Hindlimb muscle (tissue), 1 donor: ENCODE measurements around the gene NLGN1. TPM values are rescaled to one million over a fixed set of nuclear protein-coding genes. Genes with fewer than 3 reads are reported as not detected.

Source experiments
- DNase-seq: peaks from one replicate; pipeline ENCODE4 v3.0.0-alpha.2; 2013
- polyA plus RNA-seq: library from polyadenylated mRNA; unstranded; fragments of 120-200 nt; gene quantifications from one replicate; pipeline ENCODE4 v1.2.1, GENCODE V29; 2013; ENCODE audit not compliant: insufficient read length

The NLGN1 gene
- polyA plus RNA-seq, 1 donor: 1.0 TPM

DNA sequence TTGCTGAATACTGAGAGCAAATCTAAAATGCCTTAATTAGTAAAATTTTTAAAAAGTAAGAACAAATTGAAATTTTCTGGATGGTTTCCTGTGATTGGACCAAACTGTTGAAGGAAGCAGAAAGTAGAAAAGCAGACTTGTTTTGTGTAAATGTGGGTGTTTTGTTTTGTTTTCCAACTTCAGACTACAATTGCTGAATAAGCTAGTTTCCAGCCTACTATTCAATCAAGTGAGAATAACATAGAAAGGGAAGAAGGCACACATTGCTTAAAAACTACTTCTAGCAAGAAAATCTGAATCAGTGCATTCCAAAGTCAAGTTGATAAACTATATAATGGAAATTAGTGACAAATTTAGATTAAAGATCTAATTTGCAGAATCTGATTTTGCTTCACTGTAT, 519.3 kb downstream of the NLGN1 start:
- DNase-seq: no peak

DNA sequence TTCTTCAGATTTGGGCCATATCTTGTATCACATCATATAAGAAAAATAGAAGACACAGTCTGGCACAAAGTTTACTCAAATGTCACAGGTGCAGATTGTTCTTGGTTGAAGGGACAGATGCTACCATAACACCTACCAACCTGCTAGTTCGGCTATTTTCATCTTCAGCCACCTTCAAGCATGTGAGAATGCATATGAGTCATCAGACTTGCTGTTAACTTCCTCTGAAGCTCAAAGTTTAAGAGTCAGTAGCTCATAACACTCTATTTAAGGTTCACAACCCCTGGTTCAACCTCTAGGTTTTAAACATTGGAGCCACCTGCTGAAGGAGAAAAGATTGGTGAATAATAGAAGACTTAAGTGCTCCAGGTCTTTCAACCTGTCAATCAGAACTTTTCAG, 522.8 kb downstream of the NLGN1 start:
- no peak for DNase-seq

DNA sequence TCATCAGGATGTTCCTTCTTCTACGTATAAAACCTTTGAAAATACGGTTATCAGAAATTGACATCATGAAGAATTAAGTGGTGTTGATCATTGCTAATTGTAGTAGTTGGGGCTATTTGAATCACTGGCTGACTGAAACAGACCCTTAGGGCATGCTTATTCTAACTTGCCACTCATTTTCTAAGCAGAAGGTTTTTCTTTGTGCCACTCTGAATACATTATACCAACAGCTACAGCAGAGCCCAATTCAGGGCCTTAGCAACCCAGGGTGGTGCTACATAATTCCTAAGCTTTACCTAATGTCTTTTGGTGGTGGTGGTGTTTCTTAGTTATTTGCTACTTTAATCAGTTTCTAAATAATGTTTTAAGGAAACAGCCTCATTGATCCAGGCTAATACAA, 524.2 kb downstream of the NLGN1 start:
- no peak for DNase-seq

DNA sequence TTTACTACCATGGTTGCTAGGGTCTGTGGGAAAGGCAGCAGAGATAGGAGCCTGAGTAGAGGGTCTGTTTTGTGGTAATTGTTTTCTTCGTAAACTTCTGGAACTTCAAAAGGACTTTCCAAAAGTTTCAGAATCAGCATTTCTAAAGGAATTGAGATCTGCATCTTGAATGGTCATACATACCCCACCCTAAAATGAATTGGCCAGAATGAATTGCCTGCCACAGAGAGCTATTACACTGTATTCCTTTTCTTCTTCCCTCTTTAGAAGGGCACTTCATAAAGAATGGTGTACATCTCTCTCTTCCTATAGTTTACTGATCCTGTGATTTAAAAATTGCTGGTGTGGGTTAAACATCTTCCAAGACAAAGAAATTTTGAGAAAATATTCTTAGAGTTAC, 525.7 kb downstream of the NLGN1 start:
- no peak for DNase-seq

DNA sequence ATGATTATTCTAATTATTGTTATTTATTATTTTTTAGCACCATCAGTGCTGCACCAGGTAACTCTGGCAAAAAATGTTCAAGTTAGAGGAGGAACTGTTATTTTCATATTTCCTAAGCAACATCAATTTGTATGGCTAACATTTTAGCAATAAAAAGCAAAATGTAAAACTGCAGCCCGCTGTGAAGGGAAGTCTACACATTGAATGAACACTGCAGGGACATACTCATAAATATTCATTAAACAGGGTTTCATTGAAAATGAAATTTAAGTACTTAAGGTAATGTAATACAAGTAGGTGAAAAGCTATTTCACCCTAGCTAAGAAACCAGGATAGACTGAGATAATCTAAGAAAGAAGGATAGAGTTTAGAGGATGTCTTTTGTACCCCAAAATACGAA, 532.7 kb downstream of the NLGN1 start:
- no peak for DNase-seq

DNA sequence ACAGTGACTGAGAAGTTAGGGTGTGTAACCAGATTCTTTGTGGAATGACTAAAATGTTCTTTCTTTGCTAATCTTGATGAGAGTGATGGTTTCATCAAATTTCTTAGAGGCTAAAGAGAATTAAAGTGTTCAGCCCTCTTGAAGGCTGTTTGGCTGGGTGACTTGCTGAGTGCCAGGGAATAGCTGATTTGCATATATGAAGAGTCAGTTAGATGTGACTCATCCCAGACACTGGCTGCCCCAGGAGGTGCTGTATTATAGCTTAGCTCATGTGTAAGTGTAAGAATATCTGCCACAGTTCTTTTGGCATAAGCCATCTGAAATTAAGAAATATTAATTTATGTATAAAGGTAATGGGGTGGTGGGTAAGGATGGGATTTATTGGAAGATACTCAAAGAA, 535.1 kb downstream of the NLGN1 start:
- no peak for DNase-seq

DNA sequence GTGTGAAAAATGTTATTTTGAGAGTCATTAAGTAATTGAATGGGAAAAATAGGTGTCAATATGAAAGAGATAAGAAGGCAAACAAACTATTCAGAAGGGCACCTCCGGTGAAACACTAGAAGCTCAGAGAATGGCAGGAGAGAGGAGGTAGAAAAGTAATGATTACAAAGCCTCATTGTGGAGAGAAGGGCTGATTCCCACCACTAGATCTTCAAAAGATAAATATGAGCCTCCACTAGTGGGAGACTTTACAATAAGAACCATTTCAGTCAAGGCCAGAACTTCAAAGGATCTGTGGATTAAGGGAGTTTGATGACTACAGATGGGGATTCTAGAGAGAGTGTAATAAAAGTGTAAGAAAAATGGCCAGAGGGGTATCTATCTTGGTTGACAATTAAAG, 535.6 kb downstream of the NLGN1 start:
- DNase-seq: no peak

DNA sequence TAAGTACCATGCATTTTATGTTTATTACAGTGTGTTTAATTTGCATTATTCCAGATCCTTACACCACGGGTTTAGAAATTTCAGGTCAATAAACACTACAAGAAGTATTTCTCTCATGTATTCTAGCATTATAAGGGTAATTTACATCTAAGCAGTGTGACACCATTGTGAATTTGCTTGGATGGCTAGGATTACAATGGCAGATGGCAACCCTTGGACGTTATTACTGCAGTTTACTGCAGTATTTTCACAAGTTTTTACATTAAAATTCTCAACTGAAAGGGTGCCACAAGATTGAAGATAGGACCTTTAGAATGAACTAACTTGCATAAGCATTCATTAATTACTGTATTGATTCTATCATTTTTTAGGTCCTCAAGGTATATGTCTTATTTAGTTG, 538.8 kb downstream of the NLGN1 start:
- no peak for DNase-seq

DNA sequence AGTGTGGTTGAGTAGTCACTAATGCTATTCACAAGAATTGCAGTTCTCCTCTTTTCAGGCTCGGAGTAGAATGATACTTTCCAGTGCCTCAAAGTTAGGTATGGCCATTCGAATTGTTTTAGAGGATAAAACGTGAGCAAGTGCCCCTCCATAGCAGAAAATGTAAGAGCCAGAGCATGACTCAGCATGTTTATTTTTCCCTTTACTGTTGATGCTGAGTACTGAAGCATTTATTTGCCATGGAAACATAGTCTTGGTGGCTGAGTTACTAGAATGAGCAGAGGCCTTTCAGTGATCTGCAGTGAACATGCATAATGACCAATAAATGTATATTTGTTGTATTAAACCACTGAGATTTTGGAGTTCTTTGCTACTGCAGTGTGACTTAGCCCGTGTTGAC, 540.6 kb downstream of the NLGN1 start:
- no peak for DNase-seq

DNA sequence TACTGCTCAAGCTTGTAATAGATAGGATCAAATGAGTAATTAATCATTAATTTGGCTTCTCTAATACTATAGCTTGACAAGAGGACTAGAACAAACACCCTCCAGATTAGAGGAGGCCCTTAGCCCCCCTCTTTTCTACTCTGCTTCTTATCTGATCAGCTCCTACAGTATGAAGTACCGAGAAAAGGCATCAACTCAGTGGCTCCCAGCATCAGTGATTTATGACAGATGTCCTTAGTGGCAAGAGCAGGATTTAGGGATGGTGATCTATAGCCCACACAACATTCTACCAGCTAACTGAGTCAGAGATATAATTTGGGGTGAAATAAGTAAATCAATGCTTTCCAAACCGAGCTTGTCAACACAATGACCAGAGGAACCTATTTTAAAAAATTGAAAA, 541.1 kb downstream of the NLGN1 start:
- no peak for DNase-seq

DNA sequence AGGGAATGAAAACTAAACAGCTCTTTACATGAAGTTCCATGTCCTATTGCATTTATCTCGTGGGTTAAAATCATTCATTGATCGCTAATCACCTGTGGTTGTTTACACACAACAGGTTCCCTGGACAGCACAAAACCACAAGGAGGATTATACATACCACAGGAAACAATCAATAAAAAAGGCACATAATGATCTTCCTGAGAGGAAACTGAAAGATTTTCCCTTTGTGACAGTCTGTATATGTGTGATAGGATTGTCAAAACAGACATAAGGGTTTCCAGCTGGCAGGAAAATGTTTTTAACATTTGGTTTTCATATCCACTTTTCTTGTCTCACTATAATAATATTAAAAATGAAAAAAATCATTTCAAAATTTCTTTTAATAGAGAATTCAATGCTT, 541.8 kb downstream of the NLGN1 start:
- DNase-seq: no peak

DNA sequence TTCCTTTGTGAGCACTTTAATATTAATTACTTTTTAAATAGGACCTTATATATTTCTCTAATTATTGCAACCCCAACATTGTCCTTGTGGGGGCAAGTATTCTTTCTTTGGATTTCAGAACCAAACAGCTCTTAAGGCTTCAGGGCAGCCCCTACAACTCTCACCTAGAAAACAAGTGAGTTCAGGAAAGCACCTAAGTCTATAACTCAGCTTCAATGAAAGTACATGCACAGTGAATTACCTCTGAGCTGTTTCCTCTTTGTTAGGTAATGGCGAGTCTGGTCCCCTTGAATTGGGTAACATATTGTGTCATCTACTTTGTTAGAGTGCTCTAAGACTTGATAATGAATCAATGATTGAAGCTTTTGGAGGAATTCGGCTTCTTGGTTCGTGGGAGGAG, 545.7 kb downstream of the NLGN1 start:
- DNase-seq: no peak

DNA sequence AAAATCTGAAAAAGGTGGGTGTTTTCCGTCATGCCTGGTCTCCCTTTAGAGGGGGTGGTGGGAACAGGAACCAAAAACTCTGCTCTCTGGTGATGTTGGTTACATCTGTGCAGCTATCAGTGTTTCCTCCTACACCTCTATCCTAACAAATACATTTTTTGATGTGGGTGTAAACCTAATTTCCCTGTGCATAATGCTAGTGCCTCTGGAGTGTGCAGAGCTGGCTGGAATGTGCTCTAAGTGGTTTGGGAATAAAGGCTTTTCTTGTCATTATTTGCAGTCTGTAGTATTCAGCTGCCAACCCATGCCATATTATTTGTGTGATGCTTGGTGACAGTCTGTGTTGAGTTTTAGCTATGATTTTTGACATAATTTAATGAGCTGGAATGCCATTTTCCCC, 547.6 kb downstream of the NLGN1 start:
- DNase-seq: no peak

DNA sequence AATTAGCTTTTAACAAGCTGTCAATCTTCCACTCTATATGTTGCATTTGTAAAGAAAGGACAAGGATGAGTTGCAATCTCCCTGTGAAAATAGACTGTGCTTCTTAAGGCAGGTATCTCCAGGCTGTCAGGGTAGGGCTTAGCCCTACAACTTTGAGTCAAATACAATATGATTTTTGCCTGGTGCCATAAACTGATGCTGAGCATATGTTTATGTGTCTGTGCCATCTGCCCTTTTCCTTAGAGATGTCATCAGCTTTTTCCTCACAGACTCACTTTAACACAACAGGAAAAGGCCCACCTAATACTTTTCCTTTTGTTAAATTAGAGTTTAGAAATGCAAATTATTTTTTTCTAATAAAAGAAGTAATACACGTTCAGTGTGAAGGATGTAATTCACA, 548.3 kb downstream of the NLGN1 start:
- no peak for DNase-seq

DNA sequence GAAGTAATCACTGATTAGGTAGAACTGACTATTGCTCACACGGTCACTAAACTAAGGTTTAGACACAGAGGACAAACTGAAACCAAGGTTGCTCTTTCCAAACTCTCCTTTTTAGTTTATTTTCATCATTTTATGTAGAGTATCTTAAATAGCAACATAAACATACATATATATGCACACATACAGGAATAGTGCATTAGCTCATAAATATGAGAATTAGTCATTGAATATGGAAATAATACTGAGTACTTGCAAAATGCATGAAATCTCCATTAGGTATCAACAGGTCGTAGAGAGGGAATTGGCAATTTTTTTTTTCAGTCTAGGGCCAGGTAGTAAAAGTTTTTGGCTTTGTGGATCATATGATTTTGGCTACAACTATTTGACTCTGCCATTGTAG, 557.1 kb downstream of the NLGN1 start:
- no peak for DNase-seq

DNA sequence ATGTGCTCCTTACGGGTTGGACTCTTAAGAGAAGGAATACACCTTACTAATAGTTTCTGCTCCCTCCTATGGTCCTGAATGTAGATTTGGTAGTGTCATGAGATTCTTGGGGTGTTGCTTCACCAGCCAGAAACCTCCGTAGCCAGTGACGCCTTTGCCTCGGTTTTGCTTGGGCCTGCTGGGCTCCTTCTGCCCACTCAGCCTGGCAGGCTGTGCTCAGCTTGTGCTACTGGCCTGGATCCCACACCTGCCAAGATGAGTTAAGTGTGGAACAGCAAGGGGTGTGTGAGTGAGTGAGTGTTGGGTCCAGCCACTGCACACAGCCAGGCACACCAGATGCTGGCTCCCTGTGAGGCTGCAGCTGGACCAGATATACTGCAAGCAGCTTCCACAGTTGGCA, 560.1 kb downstream of the NLGN1 start:
- DNase-seq: no peak

DNA sequence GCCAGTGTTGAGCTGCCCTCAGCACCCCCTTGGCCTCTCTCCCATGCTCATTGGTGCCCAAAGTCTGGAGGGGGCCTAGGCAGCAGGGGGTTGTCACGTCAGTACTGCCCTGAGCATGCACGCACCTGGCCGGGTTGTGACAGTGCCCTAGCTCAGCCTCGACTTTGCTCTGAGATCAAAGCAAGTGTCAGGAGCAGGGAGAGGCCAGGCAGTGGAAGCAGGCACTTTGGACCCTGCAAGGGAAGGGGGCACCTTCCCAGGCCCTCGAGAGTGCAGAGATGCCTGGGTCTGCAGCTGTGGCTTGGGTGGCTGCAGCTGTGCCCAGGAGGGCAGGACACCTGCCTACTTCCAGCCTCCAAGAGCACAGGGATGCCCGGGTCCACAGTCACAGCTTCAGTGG, 561.3 kb downstream of the NLGN1 start:
- DNase-seq: no peak

DNA sequence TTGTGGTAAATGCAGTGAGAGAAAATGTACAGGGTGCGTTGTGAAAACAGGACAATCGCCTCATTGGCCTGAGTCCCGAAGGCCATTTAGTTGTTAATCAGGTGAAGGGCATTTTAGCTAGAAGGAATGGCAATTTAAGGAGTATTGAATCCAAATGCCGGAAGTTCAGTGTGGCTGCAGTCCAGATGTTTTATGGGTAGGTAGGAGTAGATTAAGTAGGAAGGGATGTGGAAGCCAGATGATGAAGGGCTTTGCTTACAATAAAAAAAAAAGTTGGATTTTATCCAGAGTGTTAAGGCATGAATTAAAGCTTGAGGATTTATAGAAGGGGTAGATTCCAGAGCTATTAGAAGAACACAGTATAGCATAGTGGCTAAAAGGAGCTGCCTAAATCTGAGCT, 572.7 kb downstream of the NLGN1 start:
- no peak for DNase-seq

DNA sequence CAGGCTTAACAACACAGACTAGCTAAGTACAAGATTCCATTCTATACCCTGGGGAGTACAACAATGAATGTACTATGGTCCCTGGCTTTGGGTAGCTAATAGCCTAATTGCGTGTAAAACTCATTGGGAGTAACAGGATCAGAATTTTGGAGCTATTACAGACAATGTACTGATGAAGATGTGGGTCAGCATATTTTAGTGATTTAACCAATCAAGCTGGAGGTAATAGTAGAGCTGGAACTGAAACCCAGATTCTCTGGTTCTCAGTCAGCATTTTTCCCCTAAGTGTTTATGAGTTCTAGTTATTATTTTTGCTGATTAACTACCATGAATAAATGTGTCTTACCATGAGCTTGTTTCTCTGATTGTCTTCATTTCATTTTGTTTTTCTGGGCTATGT, 578.7 kb downstream of the NLGN1 start:
- no peak for DNase-seq

DNA sequence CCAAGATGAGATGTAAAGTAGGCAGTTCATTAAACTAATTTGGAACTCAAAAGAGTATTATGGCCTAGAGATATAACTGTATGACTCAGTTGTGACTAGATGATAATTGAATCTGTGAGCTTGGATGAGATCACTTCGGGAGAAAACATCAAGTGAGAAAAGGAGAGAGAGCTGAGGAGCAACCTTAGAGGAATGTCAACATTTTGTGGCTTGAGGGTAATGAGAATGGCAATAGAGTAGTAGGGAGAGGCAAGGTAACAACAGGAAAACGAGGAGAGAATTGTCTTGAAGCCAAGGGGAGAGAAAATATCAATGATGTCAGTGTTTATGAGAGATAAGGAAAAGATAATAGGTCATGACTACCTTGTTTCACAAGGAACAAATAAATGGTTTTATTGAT, 580.2 kb downstream of the NLGN1 start:
- no peak for DNase-seq

DNA sequence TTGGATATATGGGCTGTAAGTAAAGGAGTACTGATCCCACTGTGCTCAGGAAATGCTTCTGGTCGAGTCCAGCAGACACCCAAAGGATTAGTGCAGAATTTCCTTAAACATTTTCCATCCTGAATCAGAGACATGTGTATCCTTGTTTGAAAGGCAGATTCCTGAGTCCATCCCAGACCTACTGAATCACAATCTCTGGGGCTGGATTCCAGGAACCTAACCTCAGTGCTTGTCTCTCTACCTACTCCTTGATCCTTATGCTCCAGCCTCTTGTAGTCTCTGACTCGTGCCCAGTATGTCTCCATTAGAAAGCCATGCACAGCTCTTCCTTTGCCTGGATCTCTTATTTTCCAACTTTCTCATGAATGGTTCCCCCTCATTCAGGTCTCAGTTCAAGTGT, 585.8 kb downstream of the NLGN1 start:
- DNase-seq: no peak

DNA sequence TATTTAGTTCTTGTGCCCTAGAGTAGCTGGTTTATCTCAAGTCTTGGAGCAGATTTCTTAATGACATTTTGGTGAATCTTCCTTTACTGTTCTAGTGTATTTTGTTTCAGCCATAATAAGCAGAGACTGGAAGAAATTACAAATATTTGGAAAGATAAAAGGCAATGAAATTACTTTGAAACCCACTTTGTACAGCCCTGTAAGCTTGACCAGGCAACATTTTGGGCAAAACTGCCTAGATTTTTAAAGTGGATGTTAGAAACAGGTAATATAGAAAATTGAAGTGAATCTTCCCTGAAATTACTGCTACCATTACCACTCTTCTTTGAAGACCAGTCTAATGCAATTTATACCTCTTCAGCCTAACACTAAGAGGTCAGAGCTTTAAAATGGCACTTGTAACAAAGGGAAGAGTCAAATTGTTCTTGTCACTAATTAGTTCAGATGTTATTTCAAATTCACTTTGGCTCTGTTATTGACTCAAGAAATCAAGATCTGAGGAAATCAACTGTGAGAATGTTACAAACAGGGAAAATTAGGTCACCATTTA, 589.4 kb downstream of the NLGN1 start:
- no peak for DNase-seq

DNA sequence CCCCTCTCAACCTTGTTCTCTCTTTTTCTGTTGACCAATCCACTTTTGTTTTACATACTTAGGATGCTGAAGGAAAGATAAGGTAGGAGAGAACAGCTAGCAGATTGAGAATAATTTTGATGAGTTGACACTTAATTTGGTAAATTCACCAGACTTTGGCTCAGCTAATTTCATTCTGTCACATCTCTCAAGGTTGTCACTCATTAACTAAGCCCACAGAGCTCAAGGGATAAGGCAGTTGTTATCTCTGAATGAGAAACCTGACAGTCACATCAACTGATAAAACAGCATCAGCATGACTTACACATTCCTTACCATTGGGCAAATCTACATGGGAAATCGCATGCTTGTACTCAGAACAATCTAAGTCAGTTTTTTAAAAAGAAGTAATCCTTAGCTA, 591.4 kb downstream of the NLGN1 start:
- DNase-seq: no peak

DNA sequence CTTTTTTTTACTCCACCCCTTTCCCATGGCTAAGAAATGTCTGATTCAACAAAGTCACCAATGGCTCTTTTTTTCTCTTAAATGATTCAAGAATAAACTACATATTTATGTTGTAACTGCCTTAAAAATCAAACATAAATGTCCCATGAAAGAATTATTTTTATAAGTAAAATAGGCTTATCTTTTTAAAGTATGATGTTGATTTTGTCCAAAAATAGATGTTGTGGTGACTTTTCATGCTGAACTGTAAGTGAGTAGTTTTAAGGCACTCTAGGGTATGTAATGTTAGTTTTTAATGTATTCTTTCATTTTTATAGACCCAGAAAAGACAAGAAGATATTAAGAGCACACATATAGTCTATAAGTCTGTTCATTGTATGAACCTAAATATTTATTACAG, 594.9 kb downstream of the NLGN1 start:
- DNase-seq: no peak

DNA sequence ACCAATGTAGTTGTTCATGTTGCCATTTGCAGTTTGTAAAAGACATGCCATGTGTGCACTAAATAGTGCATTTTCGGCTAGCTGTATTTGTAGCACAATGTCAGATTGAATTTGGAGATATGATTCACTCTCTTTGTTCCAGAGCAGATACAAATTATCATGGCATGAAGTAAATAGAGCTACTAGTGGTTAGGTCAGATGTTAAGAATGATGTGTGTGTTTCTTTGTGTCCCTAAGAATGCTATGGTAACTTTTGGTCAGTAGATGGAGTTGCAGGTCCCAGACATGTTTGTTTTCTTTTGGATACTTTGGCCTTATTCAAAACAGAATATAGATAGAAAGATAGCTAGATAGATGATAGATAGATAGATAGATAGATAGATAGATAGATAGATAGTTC, 595.8 kb downstream of the NLGN1 start:
- peak; percentile 9 for DNase-seq

DNA sequence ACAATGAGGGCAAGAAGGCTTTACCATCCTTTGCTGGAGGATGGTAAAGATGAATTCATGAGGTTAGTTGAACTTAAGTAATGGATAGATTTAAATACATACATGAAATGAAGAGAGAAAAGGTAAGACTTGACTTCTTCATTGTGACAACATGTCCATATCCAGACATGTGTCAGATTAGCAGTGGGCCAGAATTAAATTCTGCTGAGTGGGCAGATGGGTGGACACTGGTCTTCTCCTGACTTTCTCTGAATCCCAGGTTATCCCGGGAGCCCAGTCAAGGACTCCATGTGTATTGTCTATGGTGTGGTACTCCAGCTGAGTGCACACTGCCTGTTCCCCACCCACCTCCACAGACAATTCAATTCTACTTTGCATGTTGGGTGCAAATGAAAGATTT, 603.1 kb downstream of the NLGN1 start:
- DNase-seq: no peak
